HEK293 (cell line): ENCODE results near the gene CHID1.

Experiments
- ATF2 ChIP-seq: fragments of 450-650 bp; formaldehyde crosslinking; IDR thresholded peaks from 2 replicates; pipeline ENCODE4 v1.5.1; 2016; ENCODE audit warnings: missing biosample characterization, missing genetic modification characterization, low read depth
- REST ChIP-seq: fragments of 450-650 bp; formaldehyde crosslinking; IDR thresholded peaks from 2 replicates; pipeline ENCODE4 v1.5.1; 2016; ENCODE audit warnings: missing biosample characterization, missing genetic modification characterization
- YY1 ChIP-seq: fragments of 450-650 bp; formaldehyde crosslinking; IDR thresholded peaks from 2 replicates; pipeline ENCODE4 v1.5.1; 2018; ENCODE audit warnings: missing biosample characterization, missing genetic modification characterization
- ZFP3 ChIP-seq: fragments of 450-650 bp; formaldehyde crosslinking; IDR thresholded peaks from 2 replicates; pipeline ENCODE4 v1.5.1; 2016; ENCODE audit warnings: low read depth, missing biosample characterization, missing genetic modification characterization
- ZIC2 ChIP-seq: fragments of 450-650 bp; formaldehyde crosslinking; IDR thresholded peaks from 2 replicates; pipeline ENCODE4 v1.5.1; 2016; ENCODE audit warnings: missing biosample characterization, missing genetic modification characterization
- ZNF114 ChIP-seq: fragments of 450-650 bp; formaldehyde crosslinking; IDR thresholded peaks from 2 replicates; pipeline ENCODE4 v1.5.0; 2017; ENCODE audit warnings: missing biosample characterization, missing genetic modification characterization
- ZNF133 ChIP-seq: fragments of 450-650 bp; formaldehyde crosslinking; IDR thresholded peaks from 2 replicates; pipeline ENCODE4 v1.5.1; 2016; ENCODE audit warnings: missing biosample characterization, missing genetic modification characterization
- ZNF184 ChIP-seq: fragments of 450-650 bp; IDR thresholded peaks from 2 replicates; pipeline ENCODE4 v1.5.1; 2018; ENCODE audit warnings: missing biosample characterization, mild to moderate bottlenecking, missing genetic modification characterization
- ZNF24 ChIP-seq: fragments of 450-650 bp; formaldehyde crosslinking; IDR thresholded peaks from 2 replicates; pipeline ENCODE4 v1.5.1; 2016; ENCODE audit warnings: missing biosample characterization, missing genetic modification characterization
- ZNF416 ChIP-seq: fragments of 450-650 bp; formaldehyde crosslinking; IDR thresholded peaks from 2 replicates; pipeline ENCODE4 v1.5.1; 2016; ENCODE audit warnings: missing biosample characterization, missing genetic modification characterization
- ZNF561 ChIP-seq: fragments of 450-650 bp; IDR thresholded peaks from 2 replicates; pipeline ENCODE4 v1.5.1; 2018; ENCODE audit warnings: missing biosample characterization, missing genetic modification characterization, borderline replicate concordance
- TF ChIP-seq, protein P1 (sequence below): fragments of 450-650 bp; formaldehyde crosslinking; IDR thresholded peaks from 2 replicates; pipeline ENCODE4 v1.5.1; 2016; ENCODE audit warnings: missing biosample characterization, missing genetic modification characterization

- TF ChIP-seq ZIC2 (tag by site-specific recombination) = no peak
- TF ChIP-seq, protein P1, sequence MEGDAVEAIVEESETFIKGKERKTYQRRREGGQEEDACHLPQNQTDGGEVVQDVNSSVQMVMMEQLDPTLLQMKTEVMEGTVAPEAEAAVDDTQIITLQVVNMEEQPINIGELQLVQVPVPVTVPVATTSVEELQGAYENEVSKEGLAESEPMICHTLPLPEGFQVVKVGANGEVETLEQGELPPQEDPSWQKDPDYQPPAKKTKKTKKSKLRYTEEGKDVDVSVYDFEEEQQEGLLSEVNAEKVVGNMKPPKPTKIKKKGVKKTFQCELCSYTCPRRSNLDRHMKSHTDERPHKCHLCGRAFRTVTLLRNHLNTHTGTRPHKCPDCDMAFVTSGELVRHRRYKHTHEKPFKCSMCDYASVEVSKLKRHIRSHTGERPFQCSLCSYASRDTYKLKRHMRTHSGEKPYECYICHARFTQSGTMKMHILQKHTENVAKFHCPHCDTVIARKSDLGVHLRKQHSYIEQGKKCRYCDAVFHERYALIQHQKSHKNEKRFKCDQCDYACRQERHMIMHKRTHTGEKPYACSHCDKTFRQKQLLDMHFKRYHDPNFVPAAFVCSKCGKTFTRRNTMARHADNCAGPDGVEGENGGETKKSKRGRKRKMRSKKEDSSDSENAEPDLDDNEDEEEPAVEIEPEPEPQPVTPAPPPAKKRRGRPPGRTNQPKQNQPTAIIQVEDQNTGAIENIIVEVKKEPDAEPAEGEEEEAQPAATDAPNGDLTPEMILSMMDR (tag by site-specific recombination) = no peak
- no peak for TF ChIP-seq ZNF24 (tag by site-specific recombination)
- TF ChIP-seq ZNF184 (tag by site-specific recombination) = no peak
- no peak for TF ChIP-seq YY1 (tag by site-specific recombination)
- no peak for TF ChIP-seq ZNF416 (tag by site-specific recombination)
- TF ChIP-seq REST (tag by site-specific recombination) = no peak
- TF ChIP-seq ZNF561 = no peak
- TF ChIP-seq ZNF114 (tag by site-specific recombination) = no peak
- TF ChIP-seq ZFP3 (tag by site-specific recombination) = no peak
- TF ChIP-seq ZNF133 (tag by site-specific recombination) = no peak
- no peak for TF ChIP-seq ATF2 (tag by site-specific recombination)
Observed at GRCh38 chr11:836700-837099, 73.9 kb downstream of the CHID1 start.
